CD14-positive monocyte (primary cell): ENCODE results near the gene SLC35E1. TPM values are rescaled to one million over a fixed set of nuclear protein-coding genes. Genes with fewer than 3 reads are reported as not detected.

ENCODE experiments used
- DNase-seq, 3 donors: peaks; one replicate each; pipeline ENCODE4 v3.0.0-alpha.2; 2011 to 2022
- H2AFZ ChIP-seq: 2 replicates; pipeline ENCODE4 v1.6.0; 2012; ENCODE audit warnings: mild to moderate bottlenecking, low read depth, low read length, inconsistent platforms; ENCODE audit not compliant: insufficient read depth, poor library complexity, severe bottlenecking
- H3K27ac ChIP-seq, 2 donors: 1 replicate in 1 of 2; 2 replicates in 1 of 2; pipeline ENCODE4 v1.5.1; 2012 to 2013; ENCODE audit warnings: low read length in 2 of 2, control low read depth in 1 of 2, inconsistent platforms in 1 of 2, low read depth in 1 of 2, mild to moderate bottlenecking in 1 of 2
- H3K27me3 ChIP-seq, 2 donors: one replicate each; pipeline versions ENCODE4 v1.6.0 to v1.6.1; 2011 to 2013; ENCODE audit warnings: low read length in 2 of 2; ENCODE audit not compliant: control insufficient read depth in 2 of 2, insufficient read depth in 2 of 2
- H3K36me3 ChIP-seq, 2 donors: replicated peaks in 1 of 2; 1 replicate in 1 of 2; 2 replicates in 1 of 2; pipeline versions ENCODE4 v1.5.1 to v1.6.1; 2012 to 2013; ENCODE audit warnings: low read length in 2 of 2, control low read depth in 1 of 2, inconsistent platforms in 1 of 2, mild to moderate bottlenecking in 1 of 2; ENCODE audit not compliant: insufficient read depth in 2 of 2, control insufficient read depth in 1 of 2
- H3K4me1 ChIP-seq, 2 donors: 1 replicate in 1 of 2; 2 replicates in 1 of 2; pipeline versions ENCODE4 v1.5.1 to v1.6.1; 2012 to 2013; ENCODE audit warnings: low read length in 2 of 2, control low read depth in 1 of 2, inconsistent platforms in 1 of 2, mild to moderate bottlenecking in 1 of 2, moderate library complexity in 1 of 2; ENCODE audit not compliant: insufficient read depth in 2 of 2, control insufficient read depth in 1 of 2
- H3K4me2 ChIP-seq: replicated peaks from 2 replicates; pipeline ENCODE3; 2012; ENCODE audit warnings: low read length, moderate library complexity, mild to moderate bottlenecking; ENCODE audit not compliant: poor library complexity, severe bottlenecking; ENCODE audit errors: extremely low read depth
- H3K4me3 ChIP-seq, 3 experiments: fragments of 200-600 bp in 1 of 3; sonication (generic) in 1 of 3; replicated peaks in 1 of 3; 1 replicate in 2 of 3; 2 replicates in 1 of 3; pipeline ENCODE4 v1.5.1; 2011 to 2013; ENCODE audit warnings: low read length in 3 of 3, mild to moderate bottlenecking in 3 of 3, control low read depth in 2 of 3, low read depth in 2 of 3, inconsistent platforms in 1 of 3, moderate library complexity in 1 of 3
- H3K79me2 ChIP-seq: 2 replicates; pipeline ENCODE4 v1.6.0; 2012; ENCODE audit warnings: mild to moderate bottlenecking, control low read depth, inconsistent platforms, low read length, moderate library complexity; ENCODE audit not compliant: insufficient read depth
- H3K9ac ChIP-seq: 2 replicates; pipeline ENCODE4 v1.6.0; 2017; ENCODE audit warnings: low read length, mild to moderate bottlenecking; ENCODE audit not compliant: insufficient read depth, poor library complexity, severe bottlenecking
- H3K9me3 ChIP-seq, 2 donors: replicated peaks in 1 of 2; 1 replicate in 1 of 2; 2 replicates in 1 of 2; pipeline versions ENCODE4 v1.5.1 to v1.6.1; 2012 to 2013; ENCODE audit warnings: low read length in 2 of 2, control low read depth in 1 of 2; ENCODE audit not compliant: control insufficient read depth in 1 of 2, insufficient read depth in 1 of 2
- H4K20me1 ChIP-seq: 2 replicates; pipeline ENCODE4 v1.6.0; 2012; ENCODE audit warnings: mild to moderate bottlenecking, low read length, control low read depth, moderate library complexity; ENCODE audit not compliant: insufficient read depth
- H3K27ac Mint-ChIP-seq, 7 donors: one replicate each; pipeline ENCODE4 v1.8.0; 2020; ENCODE audit warnings: mild to moderate bottlenecking in 7 of 7, mixed read lengths in 7 of 7, moderate library complexity in 6 of 7, inconsistent platforms in 2 of 7
- H3K27me3 Mint-ChIP-seq, 3 donors: one replicate each; pipeline ENCODE4 v1.8.0; 2021 to 2022; ENCODE audit warnings: low read depth in 3 of 3, mild to moderate bottlenecking in 3 of 3, mixed read lengths in 3 of 3, moderate library complexity in 3 of 3, inconsistent platforms in 1 of 3
- H3K36me3 Mint-ChIP-seq, 2 donors: one replicate each; pipeline ENCODE4 v1.8.0; 2020; ENCODE audit warnings: mixed read lengths in 2 of 2, inconsistent platforms in 1 of 2, mild to moderate bottlenecking in 1 of 2
- H3K4me1 Mint-ChIP-seq: one replicate; pipeline ENCODE4 v1.8.0; 2020; ENCODE audit warnings: mild to moderate bottlenecking, mixed read lengths
- H3K4me3 Mint-ChIP-seq, 2 donors: one replicate each; pipeline ENCODE4 v1.8.0; 2020; ENCODE audit warnings: mild to moderate bottlenecking in 2 of 2, mixed read lengths in 2 of 2, moderate library complexity in 1 of 2
- H3K9me3 Mint-ChIP-seq, 7 donors: one replicate each; pipeline ENCODE4 v1.8.0; 2020 to 2022; ENCODE audit warnings: mixed read lengths in 7 of 7, mild to moderate bottlenecking in 6 of 7, moderate library complexity in 6 of 7, inconsistent platforms in 2 of 7
- WGBS: methylation state at CpG from one replicate; pipeline ENCODE4 v1.1.5; 2013; ENCODE audit warnings: missing lambda C conversion rate; ENCODE audit not compliant: insufficient coverage; 5-methylcytosine and 5-hydroxymethylcytosine counted together
- intact Hi-C, 2 donors: fragments of 100-400 bp; cut with micrococcal nuclease; formaldehyde crosslinking; loops; one replicate each; pipeline versions ENCODE4 v1.15.0 to v1.15.1; 2023
- polyA plus RNA-seq, 3 donors: library from polyadenylated mRNA; depleted of rRNA in 1 of 3; unstranded in 2 of 3; stranded (reverse) in 1 of 3; fragments of 300-500 nt in 2 of 3; fragments of >200 nt in 1 of 3; fragmentation: Illumina TruSeq in 2 of 3; gene quantifications; 1 replicate in 2 of 3; 2 replicates in 1 of 3; pipeline ENCODE4 v1.2.3, GENCODE V29; 2012 to 2021
- TF ChIP-seq, protein P1 (sequence below): fragments of 200-600 bp; IDR thresholded peaks from one replicate; pipeline ENCODE4 v1.8.0; 2022; ENCODE audit warnings: antibody characterized with exemption, mild to moderate bottlenecking

SLC35E1 gene
- polyA plus RNA-seq, 3 donors: 12.1 to 28.8 (median 13.5) TPM

GRCh38 chr19:16582486-16583261, 10.5 kb upstream of the SLC35E1 start:
- Mint-ChIP-seq H3K9me3 (no peaks in the 10 kb centered on the region), H3K27me3 (peaks cover 0 to 2% (median 0%) of the 10 kb centered on the region in 3 donors), H3K36me3 (peaks cover 15 to 37% of the 10 kb centered on the region in 2 donors), H3K4me3 (no peak overlapping the region), H3K27ac (peak overlapping the region; percentile 60 to 98 (median 86)), H3K4me1 (peaks cover 54% of the 10 kb centered on the region)
- no peak overlapping the region for H3K4me3 ChIP-seq
- no peak overlapping the region for H2AFZ ChIP-seq
- no peak for DNase-seq
- TF ChIP-seq, protein P1, sequence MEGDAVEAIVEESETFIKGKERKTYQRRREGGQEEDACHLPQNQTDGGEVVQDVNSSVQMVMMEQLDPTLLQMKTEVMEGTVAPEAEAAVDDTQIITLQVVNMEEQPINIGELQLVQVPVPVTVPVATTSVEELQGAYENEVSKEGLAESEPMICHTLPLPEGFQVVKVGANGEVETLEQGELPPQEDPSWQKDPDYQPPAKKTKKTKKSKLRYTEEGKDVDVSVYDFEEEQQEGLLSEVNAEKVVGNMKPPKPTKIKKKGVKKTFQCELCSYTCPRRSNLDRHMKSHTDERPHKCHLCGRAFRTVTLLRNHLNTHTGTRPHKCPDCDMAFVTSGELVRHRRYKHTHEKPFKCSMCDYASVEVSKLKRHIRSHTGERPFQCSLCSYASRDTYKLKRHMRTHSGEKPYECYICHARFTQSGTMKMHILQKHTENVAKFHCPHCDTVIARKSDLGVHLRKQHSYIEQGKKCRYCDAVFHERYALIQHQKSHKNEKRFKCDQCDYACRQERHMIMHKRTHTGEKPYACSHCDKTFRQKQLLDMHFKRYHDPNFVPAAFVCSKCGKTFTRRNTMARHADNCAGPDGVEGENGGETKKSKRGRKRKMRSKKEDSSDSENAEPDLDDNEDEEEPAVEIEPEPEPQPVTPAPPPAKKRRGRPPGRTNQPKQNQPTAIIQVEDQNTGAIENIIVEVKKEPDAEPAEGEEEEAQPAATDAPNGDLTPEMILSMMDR: no peak
- no peaks in the 10 kb centered on the region for H3K9me3 ChIP-seq
- H3K4me1 ChIP-seq: peaks cover 46 to 53% of the 10 kb centered on the region in 2 donors
- 88% methylated on average over 8 of the region's 10 CpGs for WGBS
- no peak overlapping the region for H3K9ac ChIP-seq
- H3K4me2 ChIP-seq: no peak overlapping the region
- peak overlapping the region; percentile 12 to 100 for H3K27ac ChIP-seq
- intact Hi-C loops: loop anchor here in 1 of 2 donors (10.0 kb wide), 1 partner anchor 138 kb away; no protein-coding TSS in a partner anchor
- H3K36me3 ChIP-seq: peaks cover 9 to 41% of the 10 kb centered on the region in 2 donors
- H3K27me3 ChIP-seq: no peaks in the 10 kb centered on the region
- H3K79me2 ChIP-seq: peaks cover 95% of the 10 kb centered on the region
- H4K20me1 ChIP-seq: peaks cover 68% of the 10 kb centered on the region

DNA sequence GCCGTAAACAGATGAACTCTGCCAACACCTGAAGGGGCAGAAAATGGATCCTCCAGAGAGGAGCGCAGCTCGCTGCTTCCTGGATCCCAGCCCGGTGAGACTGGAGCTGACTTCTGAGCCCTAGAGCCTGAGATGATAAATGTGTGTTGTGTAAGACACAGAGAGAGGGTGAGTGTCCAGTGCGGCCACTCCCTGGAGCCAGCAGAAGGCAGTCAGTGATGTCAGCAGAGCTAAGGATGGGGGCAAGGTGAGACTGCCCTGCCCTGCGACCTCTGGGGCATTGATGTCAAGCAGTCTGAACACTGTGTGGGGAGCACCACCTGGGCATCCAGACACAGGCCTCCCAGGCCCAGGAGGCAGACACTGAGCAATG, 9.7 kb upstream of the SLC35E1 start:
- Histone ChIP-seq H3K9ac (no peak overlapping the region), H2AFZ (no peak overlapping the region), H3K4me2 (no peak overlapping the region), H3K9me3 (no peaks in the 10 kb centered on the region), H3K27me3 (no peaks in the 10 kb centered on the region), H3K4me1 (peaks cover 39 to 46% of the 10 kb centered on the region in 2 donors), H4K20me1 (peaks cover 72% of the 10 kb centered on the region), H3K79me2 (peaks cover 99% of the 10 kb centered on the region), H3K4me3 (no peak overlapping the region), H3K36me3 (peaks cover 13 to 48% of the 10 kb centered on the region in 2 donors), H3K27ac (peak overlapping the region in 1 of 2 donors; percentile 59)
- 100% methylated on average over 6 of the region's 6 CpGs for whole genome bisulfite sequencing
- Mint-ChIP-seq H3K4me1 (peaks cover 47% of the 10 kb centered on the region), H3K36me3 (peaks cover 18 to 40% of the 10 kb centered on the region in 2 donors), H3K27ac (peak overlapping the region in 5 of 7 donors; percentile 15 to 91 (median 76)), H3K9me3 (no peaks in the 10 kb centered on the region), H3K27me3 (peaks cover 0 to 2% (median 0%) of the 10 kb centered on the region in 3 donors), H3K4me3 (no peak overlapping the region)
- intact Hi-C loops: loop anchor here in 1 of 2 donors (10.0 kb wide), 1 partner anchor 137 kb away; no protein-coding TSS in a partner anchor
- DNase-seq: no peak
- TF ChIP-seq, protein P1: no peak
